HuH-7.5 (cell line): Measurements from ENCODE around the gene RCN2.
"Not testable (repeated sequence)": the region's sequence is repeated elsewhere in the genome, so short reads cannot be mapped to it uniquely, and the experiment has no call there.

Experiments used
- DNase-seq: peaks from one replicate; pipeline ENCODE4 v3.0.0; 2011; ENCODE audit warnings: low spot score

Gene RCN2

DNA sequence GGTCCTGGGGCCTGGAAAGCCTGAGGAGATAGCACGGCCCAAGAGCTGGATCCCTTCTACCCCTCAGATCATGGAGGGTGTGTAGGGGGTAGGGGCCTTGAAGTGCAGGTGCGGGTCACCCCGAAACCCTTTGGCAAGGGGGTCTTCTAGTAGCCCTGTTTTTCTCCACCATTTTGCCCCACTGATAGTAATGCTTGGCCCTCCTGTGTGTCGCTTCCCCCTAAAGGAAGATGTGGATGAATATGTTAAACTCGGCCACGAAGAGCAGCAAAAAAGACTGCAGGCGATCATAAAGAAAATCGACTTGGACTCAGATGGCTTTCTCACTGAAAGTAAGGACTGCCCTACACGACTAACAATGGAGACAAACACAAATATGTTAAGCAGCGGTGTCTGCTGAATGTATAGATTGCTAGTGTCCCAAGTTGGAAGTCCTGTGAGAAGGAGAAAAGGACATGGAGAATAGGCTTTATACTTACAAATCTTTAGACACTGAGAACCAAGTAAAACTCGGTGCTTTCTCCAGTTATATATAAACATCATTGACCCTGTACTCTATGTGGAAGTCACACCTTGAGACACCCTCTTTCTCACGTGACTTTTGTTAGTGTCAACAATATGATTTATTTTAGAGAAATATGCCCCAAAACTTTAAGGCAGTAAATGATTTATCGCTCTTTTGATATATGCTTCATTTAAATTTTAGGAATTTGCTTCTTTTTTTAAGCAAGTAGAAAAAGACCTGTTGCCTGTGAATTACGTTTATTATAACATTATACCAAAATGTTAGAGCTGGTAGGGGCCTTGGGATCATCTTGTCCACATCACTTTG is 802 bp downstream of the RCN2 start:
- DNase-seq = no peak

- DNase-seq = no peak
Observed at GRCh38 chr15:76935620-76936019, 4.1 kb downstream of the RCN2 start.

GRCh38 chr15:76936671-76937070 is 5.1 kb downstream of the RCN2 start:
- DNase-seq = no peak

GRCh38 chr15:76938752-76939151 is 7.2 kb downstream of the RCN2 start:
- no peak for DNase-seq

DNA sequence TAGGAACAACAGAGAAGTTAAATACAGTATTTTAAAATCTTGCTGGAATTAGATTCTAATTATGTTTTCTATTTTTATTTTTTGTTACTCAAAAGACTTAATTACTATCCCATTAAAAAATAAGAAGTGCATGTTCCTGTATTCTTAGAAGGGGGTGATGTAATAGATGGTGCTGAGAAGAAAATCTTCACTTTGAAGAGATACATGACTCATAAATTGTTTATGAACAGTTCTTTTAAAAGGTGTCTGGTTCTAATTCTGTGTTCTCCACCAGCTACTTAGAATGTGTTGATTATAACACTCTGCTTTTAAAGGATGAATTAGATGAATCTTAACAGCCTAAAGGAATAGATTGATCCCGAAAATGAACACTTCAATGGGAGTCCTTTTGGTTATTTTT is 8.2 kb downstream of the RCN2 start:
- no peak for DNase-seq

DNA sequence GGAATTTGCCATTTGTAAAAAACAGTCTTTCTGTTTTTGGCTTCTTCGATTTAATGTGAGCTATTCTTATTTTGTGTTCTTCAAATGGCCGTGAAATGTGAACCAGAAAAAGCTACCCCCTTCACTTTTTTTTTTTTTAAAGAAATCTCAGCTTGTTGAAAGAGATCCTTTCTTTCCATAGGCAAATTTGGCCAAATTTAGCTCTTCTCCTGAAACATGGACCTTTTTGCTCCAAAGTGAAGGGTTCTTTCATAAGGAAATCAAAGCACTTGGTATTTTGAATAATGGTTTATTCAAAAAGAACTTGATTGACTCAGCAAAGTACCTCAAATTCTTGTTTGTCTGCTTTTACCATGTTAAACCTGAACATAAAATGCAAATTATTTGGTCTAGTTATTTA is 10.1 kb downstream of the RCN2 start:
- no peak for DNase-seq

GRCh38 chr15:76942331-76942730 is 10.8 kb downstream of the RCN2 start:
- DNase-seq = no peak

DNA sequence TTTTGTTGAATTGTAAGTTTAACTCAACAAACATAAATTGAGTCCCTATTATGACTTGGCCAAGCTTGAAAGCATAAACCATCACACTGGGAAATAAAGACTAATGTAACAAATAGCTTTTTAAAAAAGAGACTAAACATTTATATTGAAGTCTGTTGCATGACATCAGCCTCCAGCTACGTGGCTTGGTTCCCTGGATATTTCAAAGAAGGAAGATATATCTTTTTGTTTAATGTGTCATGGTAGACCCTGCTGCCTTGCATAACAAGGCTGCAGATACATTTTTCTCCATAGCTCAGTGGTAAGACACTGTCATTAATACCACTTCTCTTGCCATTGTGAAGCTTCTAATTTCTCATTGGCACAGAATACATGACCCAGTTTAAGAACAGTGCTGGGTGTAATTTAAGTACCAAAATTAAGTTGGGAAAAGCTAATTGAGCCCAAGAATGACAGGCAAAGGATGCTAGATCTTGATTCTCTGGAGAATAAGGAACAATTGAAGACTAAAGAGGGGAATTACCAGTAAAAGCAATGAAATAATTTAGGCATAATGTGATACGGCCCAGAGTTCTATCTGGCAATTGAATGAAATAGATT is 14.0 kb downstream of the RCN2 start:
- no peak for DNase-seq

- DNase-seq = no peak
Observed at GRCh38 chr15:76947454-76947853, 15.9 kb downstream of the RCN2 start.

DNA sequence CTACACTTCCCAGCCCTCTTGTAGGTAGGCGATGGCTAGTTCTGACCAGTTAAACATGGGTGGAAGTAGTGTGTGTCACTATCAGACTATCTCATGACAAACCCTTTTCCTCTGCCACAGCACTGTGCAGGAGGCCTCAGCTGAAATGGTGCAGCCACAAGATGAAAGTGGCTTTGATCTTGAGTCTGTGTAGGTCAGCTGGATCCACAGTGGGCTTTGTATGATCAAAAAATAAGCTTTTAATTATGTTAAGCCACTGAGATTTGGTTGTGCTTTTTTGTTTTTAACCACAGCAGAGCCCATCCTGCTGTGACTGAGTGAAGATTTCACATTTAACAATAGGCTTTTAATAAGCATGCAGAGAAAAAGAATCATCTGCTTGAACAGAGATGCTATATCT is 19.7 kb downstream of the RCN2 start:
- DNase-seq = no peak

- no peak for DNase-seq
Observed at GRCh38 chr15:76953913-76954312, 22.4 kb downstream of the RCN2 start.

GRCh38 chr15:76954744-76955143 is 23.2 kb downstream of the RCN2 start:
- no peak for DNase-seq

DNA sequence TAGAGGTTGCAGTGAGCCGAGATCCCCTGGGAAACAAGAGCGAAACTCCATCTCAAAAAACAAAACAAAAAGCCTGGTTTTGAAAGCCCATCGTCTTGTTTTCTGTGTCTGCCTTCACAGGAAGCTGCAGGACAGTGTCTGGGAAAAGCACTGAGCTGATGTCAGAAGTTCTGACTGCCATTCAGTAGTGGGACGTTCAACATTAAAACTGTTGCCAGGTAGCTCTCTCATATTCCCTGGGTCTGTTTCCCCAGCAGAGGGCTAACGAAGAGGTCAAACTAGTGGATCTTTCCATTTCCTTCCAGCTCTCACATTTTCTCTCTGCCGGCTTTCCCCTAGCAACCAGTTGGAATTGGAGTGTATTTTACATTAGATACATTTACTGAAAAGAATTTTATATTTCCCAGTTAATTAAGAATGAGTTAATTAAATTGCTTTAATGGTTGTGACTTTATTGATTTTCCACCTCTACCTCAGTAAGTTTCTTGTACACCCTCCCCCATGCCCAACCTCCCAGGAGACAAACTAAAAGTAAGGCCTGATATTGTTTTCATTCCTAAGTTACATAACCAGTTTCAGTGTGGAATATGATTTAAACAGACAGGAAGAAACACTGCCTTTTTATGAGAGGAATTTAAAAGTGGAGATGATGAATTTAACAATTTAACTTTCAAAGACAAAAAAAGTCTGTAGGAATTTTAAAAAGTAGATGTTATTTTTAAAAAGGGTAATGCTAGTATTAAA is 29.9 kb downstream of the RCN2 start:
- no peak for DNase-seq

DNA sequence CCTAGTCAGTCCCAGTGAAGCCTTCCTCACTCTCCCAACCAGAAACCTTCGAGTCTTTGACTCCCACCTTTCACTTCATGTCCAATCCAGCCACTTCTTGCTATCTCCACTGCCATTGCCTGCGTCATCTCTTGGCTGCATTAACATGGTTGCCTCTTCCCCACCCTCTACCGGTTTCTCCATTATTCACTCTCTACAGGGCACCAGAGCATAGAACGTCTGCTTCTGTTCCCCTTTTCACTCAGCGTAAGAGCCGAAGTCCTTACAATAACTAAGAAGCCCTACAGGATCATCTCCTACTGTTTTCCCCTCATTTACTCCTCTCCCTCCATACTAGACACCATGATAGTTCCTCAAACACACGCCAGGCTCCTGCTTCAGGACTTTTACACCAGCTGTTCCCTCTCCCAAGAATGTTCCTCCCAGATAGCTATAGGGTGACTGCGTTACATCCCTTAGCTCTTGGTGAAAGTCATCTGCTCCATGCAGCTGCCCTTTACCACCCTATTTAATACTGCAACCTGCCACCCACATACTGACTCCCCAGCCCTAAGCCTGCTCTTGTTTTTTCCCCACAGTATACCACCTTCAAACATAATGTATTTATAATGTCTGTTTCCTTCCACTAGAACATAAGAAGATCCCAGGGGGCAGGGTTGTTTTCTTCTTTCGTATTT is 30.9 kb downstream of the RCN2 start:
- no peak for DNase-seq

DNA sequence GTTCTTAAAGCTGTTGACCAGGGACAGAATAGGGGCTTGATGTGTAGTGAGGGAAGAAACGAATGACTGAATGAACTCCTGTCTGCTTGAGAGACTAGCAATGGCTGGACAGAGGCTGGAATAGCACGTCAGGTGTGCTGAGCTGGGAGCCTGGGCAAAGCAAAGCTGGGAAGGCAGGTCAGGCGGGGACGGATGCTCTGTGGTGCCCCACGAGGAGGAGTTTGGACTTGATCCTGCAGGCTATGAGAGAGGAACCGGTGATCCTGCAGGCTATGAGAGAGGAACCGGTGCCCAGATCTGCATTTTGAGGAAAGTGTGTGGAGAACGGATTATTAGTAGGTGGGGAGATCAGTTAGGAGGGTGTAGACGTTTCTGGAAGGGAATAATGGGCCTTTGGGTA is 32.0 kb downstream of the RCN2 start:
- peak; percentile 43 for DNase-seq

DNA sequence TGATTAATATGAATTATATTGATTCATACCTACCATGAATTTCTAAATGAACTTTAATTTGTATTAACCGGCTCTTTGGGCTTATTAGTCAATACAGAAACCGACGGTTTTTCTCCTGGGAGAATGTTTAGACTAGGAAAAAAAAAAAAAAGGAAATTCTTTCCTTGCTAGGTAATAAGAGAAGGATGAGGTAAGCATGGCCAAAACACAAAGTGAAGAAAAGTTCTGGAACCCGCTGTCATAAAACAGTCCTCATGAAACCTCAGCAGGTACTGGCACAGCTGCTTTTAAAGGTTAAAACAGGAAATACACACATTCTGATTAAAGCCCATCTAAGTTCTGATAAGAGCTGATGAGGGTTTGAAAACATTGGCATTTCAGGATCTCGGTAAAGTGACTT is 32.6 kb downstream of the RCN2 start:
- DNase-seq = no peak

DNA sequence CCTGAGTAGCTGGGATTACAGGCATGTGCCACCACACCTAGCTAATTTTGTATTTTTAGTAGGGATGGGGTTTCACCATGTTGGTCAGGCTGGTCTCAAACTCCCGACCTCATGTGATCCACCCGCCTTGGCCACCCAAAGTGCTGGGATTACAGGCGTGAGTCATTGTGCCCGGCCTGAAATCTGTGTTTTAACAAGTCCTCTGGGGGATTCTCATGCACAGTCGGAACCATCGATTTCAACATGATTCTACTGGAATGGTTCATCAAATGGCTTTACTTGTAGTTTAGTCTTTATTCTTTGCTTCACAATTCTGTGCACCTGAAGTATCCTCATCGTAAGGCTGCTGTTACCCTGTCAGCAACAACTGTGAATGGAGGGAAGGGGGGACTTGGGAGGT is 34.5 kb downstream of the RCN2 start:
- DNase-seq = not testable (repeated sequence)

DNA sequence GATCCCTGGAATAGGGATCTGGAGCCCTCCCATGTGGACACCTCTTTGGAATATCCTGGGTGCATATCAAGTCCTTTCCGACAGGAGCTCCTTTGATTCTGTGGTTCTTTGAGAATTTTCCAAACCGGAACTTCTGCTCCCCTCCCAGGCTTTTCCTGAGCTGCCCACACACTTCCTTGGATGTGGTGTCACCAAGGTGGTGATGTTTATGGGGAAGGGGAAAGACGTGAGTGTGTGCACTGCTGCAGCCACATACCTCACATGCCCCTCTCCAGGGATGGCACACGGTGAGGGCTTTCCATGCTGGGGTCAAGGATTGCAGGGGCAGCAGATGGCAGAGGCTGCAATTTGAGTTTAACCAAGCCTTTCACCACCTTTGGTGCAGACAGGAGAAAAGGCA is 35.5 kb downstream of the RCN2 start:
- no peak for DNase-seq

GRCh38 chr15:76968306-76968705 is 36.8 kb downstream of the RCN2 start:
- no peak for DNase-seq

DNA sequence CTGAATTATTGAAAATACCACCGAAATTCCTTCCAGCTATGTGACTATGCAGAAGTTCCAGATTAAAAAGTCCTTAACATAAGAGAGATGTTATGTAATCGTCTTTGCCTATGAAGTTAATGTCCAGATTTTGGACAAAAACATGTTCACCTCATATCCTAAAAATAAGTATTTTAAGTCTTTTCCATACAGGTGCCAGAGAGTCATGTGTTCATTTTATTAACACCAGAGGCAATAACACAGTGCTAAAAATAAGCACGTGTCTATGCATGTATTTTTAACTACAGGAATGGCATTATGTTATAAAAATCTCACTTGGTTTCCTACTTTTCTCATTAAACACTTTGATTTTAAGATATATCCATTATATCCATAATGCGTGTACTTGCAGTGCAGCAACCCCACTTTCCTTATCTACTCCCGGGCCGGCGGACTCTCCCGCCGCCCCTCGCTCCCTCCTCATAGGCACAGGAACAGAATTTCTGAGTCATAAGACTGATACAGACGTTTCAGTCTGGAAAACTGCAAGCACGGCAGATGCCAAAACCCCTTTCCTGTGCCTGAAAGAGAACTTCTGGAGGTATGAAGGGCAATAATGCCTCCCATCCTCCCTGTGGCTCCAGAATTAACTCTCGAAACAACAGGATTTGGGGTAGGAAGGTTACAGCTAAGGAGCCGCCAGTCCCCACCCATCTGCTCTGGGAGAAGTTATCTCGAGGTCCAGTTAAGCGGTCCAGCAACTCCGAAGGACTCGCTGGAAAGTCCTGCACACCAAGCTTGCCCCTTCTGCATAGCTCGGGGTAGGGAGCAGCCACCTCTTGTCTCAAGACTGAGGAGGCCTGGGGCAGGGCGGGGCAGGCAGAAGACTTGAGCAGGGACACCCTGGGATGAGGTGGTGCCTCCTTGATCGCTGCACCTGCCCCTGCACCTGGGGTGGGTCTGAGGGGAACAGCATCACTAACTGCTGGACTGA is 41.1 kb downstream of the RCN2 start:
- no peak for DNase-seq

GRCh38 chr15:76973362-76973743 is 41.8 kb downstream of the RCN2 start:
- no peak for DNase-seq
